ENCODE results near the gene FUT3.

Gene FUT3

DNA sequence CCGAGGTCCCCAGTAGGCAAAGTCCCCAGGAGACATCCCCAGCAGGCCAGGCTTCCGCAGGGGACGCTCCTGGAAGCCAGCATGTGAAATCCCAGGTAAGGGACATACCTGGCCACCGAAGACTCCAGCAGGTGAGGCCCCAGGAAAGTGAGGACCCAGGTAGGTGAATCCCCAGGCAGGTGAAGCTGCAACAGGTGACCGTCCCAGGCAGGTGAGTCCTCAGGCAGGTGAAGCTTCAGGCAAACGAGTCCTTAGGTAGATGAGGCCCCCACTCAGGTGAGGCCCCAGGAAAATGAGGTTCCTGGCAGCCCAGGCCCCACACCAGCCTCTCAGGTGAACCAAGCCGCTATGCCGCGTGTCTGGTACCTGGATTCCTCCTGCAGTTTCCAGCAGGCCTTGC lies 20.1 kb downstream of the FUT3 start:
- no peaks in the 10 kb centered on the region for H3K9me3 ChIP-seq (ENCODE audit: control insufficient read depth, low read length)
- H3K4me3 ChIP-seq (ENCODE audit: insufficient read depth, low read depth, low read length): no peak overlapping the region
- H3K27ac ChIP-seq (ENCODE audit: insufficient read depth, low read depth, low read length, poor library complexity, severe bottlenecking): no peak overlapping the region
- WGBS, 2 experiments: 91 to 92% methylated on average over 9 of the region's 9 CpGs
- no peaks in the 10 kb centered on the region for H3K36me3 ChIP-seq (ENCODE audit: control insufficient read depth, insufficient read depth, low read length)
- peaks cover 3% of the 10 kb centered on the region for H3K27me3 ChIP-seq (ENCODE audit: control insufficient read depth, insufficient read depth, low read length, poor library complexity, severe bottlenecking)
- H3K4me1 ChIP-seq (ENCODE audit: control insufficient read depth, insufficient read depth, low read length): peaks cover 19% of the 10 kb centered on the region

DNA sequence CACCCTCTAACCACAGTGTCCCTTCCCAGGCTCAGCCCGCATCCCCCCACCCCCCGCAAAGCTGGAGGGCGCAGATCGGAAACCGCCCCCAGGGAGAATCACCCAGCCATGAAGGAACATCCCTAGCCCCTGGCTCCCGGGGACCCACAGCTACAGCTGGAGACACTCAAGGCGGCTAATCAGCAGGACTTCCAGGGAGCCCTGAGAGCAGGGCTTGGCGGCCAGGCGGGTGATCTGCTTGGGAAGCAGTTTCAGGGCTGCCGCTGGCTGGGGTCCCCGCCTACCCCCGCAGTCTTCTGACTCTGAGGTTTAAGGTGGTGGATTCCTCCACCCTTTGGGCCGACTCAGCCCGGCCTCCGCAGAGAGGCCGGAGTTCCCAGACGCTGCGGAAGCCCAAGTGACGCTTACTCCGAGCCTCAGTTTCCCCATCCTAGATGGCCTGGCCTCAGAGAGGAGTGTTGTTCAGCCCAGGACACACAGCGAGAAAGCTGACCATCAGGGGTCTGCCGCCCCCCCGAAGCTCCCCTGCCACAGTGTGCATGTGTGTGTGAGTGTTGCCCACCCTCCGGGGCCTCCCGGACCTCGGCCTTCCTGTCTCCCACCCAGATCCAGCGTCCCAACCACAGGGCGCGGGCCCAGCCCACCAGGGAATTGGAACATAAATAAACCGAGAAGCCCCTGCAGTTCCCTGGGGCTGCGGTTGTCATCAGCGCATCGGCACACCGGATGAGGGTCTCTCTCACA lies 21.5 kb downstream of the FUT3 start:
- Histone ChIP-seq H3K27ac (ENCODE audit: insufficient read depth, low read depth, low read length, poor library complexity, severe bottlenecking) (no peak overlapping the region), H3K4me3 (ENCODE audit: insufficient read depth, low read depth, low read length) (peak overlapping the region; percentile 74)
- 83 to 84% methylated on average over 34 of the region's 34 CpGs for WGBS, 2 experiments

DNA sequence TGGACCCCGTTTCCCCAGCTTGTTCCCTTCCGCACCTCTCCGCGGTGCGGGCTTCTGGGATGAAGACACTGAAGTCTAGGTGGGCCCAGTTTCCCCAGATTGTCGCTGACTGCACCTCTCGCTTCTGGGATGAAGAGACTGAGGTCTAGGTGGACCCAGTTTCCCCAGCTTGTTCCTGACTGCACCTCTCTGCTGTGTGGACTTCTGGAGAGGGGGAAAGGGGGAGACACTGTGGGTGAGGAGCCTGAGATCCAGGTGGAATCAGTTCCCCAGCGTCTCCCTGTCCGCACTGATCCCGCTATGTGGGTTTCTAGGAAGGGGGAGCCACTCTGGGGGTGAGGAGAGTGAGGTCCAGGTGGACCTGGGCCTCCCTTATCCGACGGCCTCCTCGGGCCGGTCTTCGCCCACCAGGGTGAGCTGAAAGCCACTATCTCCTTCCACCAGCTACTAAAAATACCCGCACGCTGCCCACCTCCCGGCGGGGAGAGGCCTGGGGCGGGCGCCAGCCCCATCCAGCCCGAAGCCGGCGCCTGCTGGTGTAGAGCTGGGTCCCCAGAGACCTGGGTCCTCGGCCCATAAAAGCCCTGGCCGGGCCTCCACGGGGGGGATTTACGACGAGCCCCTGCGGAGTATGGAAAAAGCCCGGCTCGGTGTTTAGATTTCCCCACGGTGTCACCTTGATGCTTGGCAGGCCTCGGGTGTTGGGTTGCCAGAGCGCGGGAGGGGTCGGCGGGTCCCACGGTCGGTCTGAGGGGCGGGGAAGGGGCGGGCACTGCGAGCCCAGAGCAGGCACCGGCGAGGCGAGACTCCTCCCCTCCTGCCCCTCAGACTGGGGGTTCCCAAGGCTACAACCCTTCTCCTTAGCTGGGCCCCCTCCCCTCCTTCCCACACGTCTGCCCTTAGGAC lies 22.3 kb downstream of the FUT3 start:
- Histone ChIP-seq H3K27me3 (ENCODE audit: control insufficient read depth, insufficient read depth, low read length, poor library complexity, severe bottlenecking) (no peaks in the 10 kb centered on the region), H3K9me3 (ENCODE audit: control insufficient read depth, low read length) (no peaks in the 10 kb centered on the region), H3K27ac (ENCODE audit: insufficient read depth, low read depth, low read length, poor library complexity, severe bottlenecking) (peak overlapping the region; percentile 85), H3K4me3 (ENCODE audit: insufficient read depth, low read depth, low read length) (peak overlapping the region; percentile 74), H3K4me1 (ENCODE audit: control insufficient read depth, insufficient read depth, low read length) (peaks cover 19% of the 10 kb centered on the region), H3K36me3 (ENCODE audit: control insufficient read depth, insufficient read depth, low read length) (no peaks in the 10 kb centered on the region)
- 9 to 10% methylated on average over 47 of the region's 47 CpGs for WGBS, 2 experiments

More for the DNA sequence above, 21.5 kb downstream of the FUT3 start:
- Histone ChIP-seq H3K36me3 (ENCODE audit: control insufficient read depth, insufficient read depth, low read length) (no peaks in the 10 kb centered on the region), H3K4me1 (ENCODE audit: control insufficient read depth, insufficient read depth, low read length) (peaks cover 19% of the 10 kb centered on the region), H3K27me3 (ENCODE audit: control insufficient read depth, insufficient read depth, low read length, poor library complexity, severe bottlenecking) (peaks cover 3% of the 10 kb centered on the region), H3K9me3 (ENCODE audit: control insufficient read depth, low read length) (no peaks in the 10 kb centered on the region)

DNA sequence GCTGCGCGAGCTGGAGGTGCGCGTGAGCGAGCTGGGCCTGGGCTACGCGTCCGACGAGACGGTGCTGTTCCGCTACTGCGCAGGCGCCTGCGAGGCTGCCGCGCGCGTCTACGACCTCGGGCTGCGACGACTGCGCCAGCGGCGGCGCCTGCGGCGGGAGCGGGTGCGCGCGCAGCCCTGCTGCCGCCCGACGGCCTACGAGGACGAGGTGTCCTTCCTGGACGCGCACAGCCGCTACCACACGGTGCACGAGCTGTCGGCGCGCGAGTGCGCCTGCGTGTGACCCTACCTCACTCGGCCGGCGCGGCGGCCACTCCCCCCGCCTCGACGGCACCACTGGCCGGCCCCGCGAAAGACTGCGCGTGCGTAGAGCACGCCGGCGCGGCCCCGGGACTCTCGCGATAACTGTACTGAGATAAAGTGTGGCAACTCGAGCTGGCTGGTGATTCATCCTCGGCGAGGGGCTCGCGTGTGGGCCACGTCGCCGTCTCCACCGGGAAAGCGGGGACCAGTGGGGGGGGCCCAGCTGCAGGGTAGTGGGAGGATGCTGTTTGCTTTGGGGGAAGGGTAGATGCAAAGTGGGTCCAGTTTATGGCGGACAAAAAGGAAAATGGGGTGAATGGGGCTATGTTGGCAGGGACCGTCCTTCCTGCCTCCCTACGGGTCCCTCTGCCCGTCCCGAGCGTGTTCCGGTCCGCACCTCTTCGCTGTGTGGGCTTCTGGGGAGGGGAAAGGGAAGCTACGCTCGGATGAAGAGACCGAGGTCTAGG lies 23.2 kb downstream of the FUT3 start:
- Histone ChIP-seq H3K27me3 (ENCODE audit: control insufficient read depth, insufficient read depth, low read length, poor library complexity, severe bottlenecking) (no peaks in the 10 kb centered on the region), H3K9me3 (ENCODE audit: control insufficient read depth, low read length) (no peaks in the 10 kb centered on the region), H3K4me3 (ENCODE audit: insufficient read depth, low read depth, low read length) (peak overlapping the region; percentile 74), H3K36me3 (ENCODE audit: control insufficient read depth, insufficient read depth, low read length) (no peaks in the 10 kb centered on the region), H3K4me1 (ENCODE audit: control insufficient read depth, insufficient read depth, low read length) (peaks cover 19% of the 10 kb centered on the region), H3K27ac (ENCODE audit: insufficient read depth, low read depth, low read length, poor library complexity, severe bottlenecking) (peak overlapping the region; percentile 85)
- WGBS, 2 experiments: 1% methylated on average over 91 of the region's 91 CpGs

DNA sequence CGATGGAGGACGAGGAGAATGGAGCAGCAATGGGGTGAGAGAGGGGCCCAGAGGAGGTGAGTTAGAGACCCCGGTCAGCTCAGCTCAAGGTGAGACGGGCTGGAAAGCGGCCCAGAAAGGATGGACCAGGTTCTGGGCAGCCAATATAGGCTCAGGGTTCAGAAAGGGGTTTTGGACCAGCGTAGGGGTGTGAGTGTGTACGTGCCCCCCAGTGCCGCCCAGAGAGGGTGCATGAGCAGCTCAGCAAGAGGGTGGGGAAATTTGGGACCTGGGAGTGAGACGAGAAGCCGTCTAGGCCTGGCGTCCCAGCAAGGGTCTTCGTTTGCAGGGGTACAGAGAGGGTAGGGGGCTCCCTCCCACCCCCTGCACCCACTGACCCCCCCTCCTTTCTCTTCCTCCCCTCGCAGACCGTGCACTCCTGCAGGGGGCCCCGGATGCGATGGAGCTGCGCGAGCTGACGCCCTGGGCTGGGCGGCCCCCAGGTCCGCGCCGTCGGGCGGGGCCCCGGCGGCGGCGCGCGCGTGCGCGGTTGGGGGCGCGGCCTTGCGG lies 23.8 kb downstream of the FUT3 start:
- no peaks in the 10 kb centered on the region for H3K27me3 ChIP-seq (ENCODE audit: control insufficient read depth, insufficient read depth, low read length, poor library complexity, severe bottlenecking)
- 20 to 21% methylated on average over 37 of the region's 37 CpGs for WGBS, 2 experiments
- no peak overlapping the region for H3K27ac ChIP-seq (ENCODE audit: insufficient read depth, low read depth, low read length, poor library complexity, severe bottlenecking)
- no peaks in the 10 kb centered on the region for H3K36me3 ChIP-seq (ENCODE audit: control insufficient read depth, insufficient read depth, low read length)
- H3K4me3 ChIP-seq (ENCODE audit: insufficient read depth, low read depth, low read length): peak overlapping the region; percentile 74
- no peaks in the 10 kb centered on the region for H3K9me3 ChIP-seq (ENCODE audit: control insufficient read depth, low read length)
- H3K4me1 ChIP-seq (ENCODE audit: control insufficient read depth, insufficient read depth, low read length): peaks cover 19% of the 10 kb centered on the region

DNA sequence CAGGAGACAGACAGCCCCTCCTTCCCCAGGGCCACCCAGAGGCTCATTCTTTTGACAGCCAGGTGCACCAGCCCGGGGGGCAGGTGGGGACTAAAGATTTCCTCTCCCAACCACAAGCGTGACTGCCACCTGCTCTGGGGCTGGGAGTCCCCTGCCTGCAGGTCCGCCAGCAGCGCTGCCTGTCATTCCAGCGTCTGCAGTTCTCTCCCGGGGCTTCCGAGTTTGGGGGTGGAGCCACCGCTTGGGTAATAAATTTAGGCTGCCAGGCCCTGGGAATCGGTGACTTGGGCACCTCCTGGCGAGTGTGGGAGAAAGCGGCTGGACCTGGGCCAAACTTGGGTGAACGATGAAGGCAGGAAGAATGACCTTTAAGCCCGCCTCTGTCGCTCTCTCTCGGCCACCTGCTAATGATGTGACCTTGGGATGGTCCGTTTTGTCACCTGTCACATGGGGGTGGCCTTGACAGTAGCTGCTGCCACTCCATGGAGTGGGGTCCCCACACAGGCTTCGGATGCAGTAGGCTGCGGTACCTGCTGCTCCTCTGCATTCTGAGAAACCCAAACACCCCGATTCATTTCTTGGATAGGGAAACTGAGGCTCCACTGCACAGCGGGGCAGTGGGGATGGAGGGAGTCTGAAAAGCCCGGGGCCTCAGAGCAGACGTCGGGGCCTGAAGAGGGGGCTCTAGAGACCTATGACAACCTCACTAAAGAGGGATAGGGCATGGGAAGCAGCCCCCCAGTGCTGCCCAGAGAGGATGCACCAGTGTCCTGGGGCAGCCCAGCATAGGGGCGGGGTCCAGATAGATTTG lies 24.5 kb downstream of the FUT3 start:
- H3K9me3 ChIP-seq (ENCODE audit: control insufficient read depth, low read length): no peaks in the 10 kb centered on the region
- 37 to 39% methylated on average over 24 of the region's 24 CpGs for whole genome bisulfite sequencing, 2 experiments
- no peaks in the 10 kb centered on the region for H3K36me3 ChIP-seq (ENCODE audit: control insufficient read depth, insufficient read depth, low read length)
- H3K4me3 ChIP-seq (ENCODE audit: insufficient read depth, low read depth, low read length): peak overlapping the region; percentile 74
- no peaks in the 10 kb centered on the region for H3K27me3 ChIP-seq (ENCODE audit: control insufficient read depth, insufficient read depth, low read length, poor library complexity, severe bottlenecking)
- H3K4me1 ChIP-seq (ENCODE audit: control insufficient read depth, insufficient read depth, low read length): peaks cover 19% of the 10 kb centered on the region
- H3K27ac ChIP-seq (ENCODE audit: insufficient read depth, low read depth, low read length, poor library complexity, severe bottlenecking): no peak overlapping the region

DNA sequence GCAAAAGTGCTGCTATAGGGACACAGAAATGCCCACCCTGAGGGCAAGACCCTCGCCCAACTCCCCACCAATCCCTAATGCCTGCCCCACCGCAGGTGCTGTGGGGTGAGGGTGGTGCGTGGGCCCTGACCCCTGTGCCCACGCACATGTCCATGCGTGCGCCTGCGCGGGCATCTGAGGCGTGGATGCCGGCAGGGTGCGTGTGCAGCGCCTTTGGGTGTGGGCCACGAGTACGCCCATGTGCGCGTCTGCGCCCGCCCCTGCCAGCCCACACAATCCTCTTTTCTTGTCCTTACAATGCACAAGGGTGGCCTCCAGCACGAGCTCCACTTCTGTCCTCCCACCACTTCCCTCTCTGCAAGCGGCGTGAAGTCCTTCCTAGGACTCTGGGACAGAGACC lies 26.1 kb downstream of the FUT3 start:
- Histone ChIP-seq H3K36me3 (ENCODE audit: control insufficient read depth, insufficient read depth, low read length) (no peaks in the 10 kb centered on the region), H3K4me3 (ENCODE audit: insufficient read depth, low read depth, low read length) (no peak overlapping the region), H3K27ac (ENCODE audit: insufficient read depth, low read depth, low read length, poor library complexity, severe bottlenecking) (no peak overlapping the region), H3K4me1 (ENCODE audit: control insufficient read depth, insufficient read depth, low read length) (peaks cover 19% of the 10 kb centered on the region), H3K27me3 (ENCODE audit: control insufficient read depth, insufficient read depth, low read length, poor library complexity, severe bottlenecking) (no peaks in the 10 kb centered on the region), H3K9me3 (ENCODE audit: control insufficient read depth, low read length) (no peaks in the 10 kb centered on the region)
- 95 to 96% methylated on average over 21 of the region's 21 CpGs for WGBS, 2 experiments

DNA sequence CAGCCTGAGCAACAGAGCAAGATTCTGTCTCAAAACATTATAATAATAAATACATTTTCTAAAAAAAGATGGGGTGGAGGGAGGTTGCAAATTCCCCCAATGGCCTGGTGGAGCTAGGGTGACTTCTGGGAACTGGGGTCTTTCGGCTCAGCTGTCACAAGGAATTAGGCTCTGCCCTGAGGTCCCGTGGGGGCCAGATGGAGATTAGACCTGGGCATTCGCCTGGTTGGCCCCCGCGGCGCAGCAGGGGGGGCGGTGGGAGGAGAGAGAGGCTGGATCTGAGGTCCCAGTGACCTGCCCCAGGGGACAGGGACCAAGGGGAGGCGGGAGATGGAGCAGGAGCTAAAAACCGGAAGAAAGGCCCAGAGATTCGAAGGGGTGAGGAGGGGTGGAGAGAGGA lies 26.5 kb downstream of the FUT3 start:
- H3K27me3 ChIP-seq (ENCODE audit: control insufficient read depth, insufficient read depth, low read length, poor library complexity, severe bottlenecking): no peaks in the 10 kb centered on the region
- no peaks in the 10 kb centered on the region for H3K36me3 ChIP-seq (ENCODE audit: control insufficient read depth, insufficient read depth, low read length)
- no peak overlapping the region for H3K4me3 ChIP-seq (ENCODE audit: insufficient read depth, low read depth, low read length)
- 92 to 93% methylated on average over 10 of the region's 10 CpGs for WGBS, 2 experiments
- peaks cover 16% of the 10 kb centered on the region for H3K4me1 ChIP-seq (ENCODE audit: control insufficient read depth, insufficient read depth, low read length)
- no peak overlapping the region for H3K27ac ChIP-seq (ENCODE audit: insufficient read depth, low read depth, low read length, poor library complexity, severe bottlenecking)
- no peaks in the 10 kb centered on the region for H3K9me3 ChIP-seq (ENCODE audit: control insufficient read depth, low read length)

DNA sequence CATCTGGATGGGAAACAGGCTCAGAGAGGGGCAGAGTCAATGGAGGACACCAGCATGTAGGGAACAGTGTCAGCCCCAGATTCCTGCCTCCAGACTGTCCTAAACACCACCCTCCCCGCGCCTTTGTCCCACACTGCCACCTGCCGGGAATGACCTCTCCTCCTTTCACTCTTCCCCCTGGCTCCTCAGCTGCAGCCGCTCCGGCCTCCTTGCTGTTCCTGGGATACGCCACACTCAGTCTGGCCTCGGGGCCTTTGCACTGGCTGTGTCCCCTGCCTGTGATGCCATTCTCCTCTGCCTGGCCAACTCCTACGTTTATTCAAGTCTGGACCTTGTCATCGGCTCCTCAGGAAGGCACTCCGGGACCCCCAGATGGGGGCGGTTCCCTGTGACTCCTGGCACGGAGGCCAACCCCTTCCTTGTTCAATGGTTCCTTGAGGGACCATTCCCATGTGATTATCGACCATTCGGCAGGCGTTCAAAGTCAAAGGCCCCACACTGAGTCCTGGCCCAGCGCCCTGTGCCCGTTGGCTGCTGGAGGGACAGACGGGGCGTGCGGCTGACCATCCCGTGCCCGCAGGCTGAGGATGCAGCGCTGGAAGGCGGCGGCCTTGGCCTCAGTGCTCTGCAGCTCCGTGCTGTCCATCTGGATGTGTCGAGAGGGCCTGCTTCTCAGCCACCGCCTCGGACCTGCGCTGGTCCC lies 27.5 kb downstream of the FUT3 start:
- H3K27me3 ChIP-seq (ENCODE audit: control insufficient read depth, insufficient read depth, low read length, poor library complexity, severe bottlenecking): no peaks in the 10 kb centered on the region
- 85 to 86% methylated on average over 30 of the region's 30 CpGs for WGBS, 2 experiments
- H3K4me3 ChIP-seq (ENCODE audit: insufficient read depth, low read depth, low read length): no peak overlapping the region
- peaks cover 6% of the 10 kb centered on the region for H3K4me1 ChIP-seq (ENCODE audit: control insufficient read depth, insufficient read depth, low read length)
- no peaks in the 10 kb centered on the region for H3K36me3 ChIP-seq (ENCODE audit: control insufficient read depth, insufficient read depth, low read length)
- H3K9me3 ChIP-seq (ENCODE audit: control insufficient read depth, low read length): no peaks in the 10 kb centered on the region
- no peak overlapping the region for H3K27ac ChIP-seq (ENCODE audit: insufficient read depth, low read depth, low read length, poor library complexity, severe bottlenecking)
